GM23248 (cell line): ENCODE data around the gene SEMA4A.

Experiments
- EZH2 ChIP-seq: fragments of 200-600 bp; sonication (generic); IDR thresholded peaks from 2 replicates; pipeline ENCODE4 v1.6.1; 2018; ENCODE audit warnings: antibody characterized with exemption, mild to moderate bottlenecking; ENCODE audit not compliant: insufficient read depth, poor library complexity, severe bottlenecking
- EZH2phosphoT487 ChIP-seq: fragments of 200-600 bp; sonication (generic); IDR thresholded peaks from 2 replicates; pipeline ENCODE4 v1.6.1; 2018; ENCODE audit warnings: antibody characterized with exemption, moderate library complexity, mild to moderate bottlenecking, low read depth; ENCODE audit not compliant: insufficient read depth

GRCh38 chr1:156117414-156118176 is 35.8 kb upstream of the SEMA4A start:
- TF ChIP-seq EZH2 (no peak), EZH2phosphoT487 (no peak)
